ENCODE results near the gene LHFPL6.

The LHFPL6 gene

DNA sequence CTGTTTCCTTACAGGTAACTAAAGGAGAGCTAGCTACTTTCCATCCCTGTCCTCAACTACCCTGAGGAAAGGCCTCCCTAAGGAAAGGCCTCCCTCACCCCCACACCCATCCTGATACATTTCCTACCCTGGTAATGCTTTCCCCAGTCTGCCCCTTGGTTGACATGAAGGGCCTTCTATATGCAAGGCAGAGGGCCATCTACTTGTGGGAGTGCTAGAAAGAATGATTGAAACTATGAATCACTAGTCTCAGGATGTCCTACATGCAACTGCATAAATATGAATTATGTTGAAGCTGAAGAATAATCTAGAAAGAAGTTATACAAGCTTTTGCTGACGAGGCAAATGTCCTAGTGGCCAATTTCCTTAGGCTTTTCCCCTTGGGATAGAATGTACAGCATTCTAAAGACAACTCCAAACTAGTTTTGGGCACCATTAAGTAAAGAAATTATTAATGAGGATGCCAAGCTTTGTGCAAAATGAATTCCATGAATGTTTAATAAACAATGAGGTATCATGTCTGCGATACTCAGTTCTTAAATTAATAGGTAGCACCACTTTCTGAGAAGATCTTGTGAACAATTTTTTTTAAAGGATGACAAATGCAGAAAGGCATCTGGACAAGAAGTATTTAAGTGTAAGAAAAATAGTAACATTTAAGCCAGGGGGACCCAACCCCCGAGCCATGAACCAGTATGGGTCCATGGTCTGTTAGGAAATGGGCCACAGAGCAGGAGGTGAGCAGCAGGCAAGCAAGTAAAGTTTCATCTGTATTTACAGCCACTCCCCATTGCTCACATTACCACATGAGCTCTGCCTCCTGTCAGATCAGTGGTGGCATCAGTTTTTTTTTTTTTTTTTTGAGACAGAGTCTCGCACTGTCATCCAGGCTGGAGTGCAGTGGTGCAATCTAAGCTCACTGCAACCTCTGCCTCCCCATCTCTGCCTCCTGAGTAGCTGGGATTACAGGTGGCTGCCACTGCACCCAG is 223.0 kb downstream of the LHFPL6 start:
- no peak for DNase-seq

DNA sequence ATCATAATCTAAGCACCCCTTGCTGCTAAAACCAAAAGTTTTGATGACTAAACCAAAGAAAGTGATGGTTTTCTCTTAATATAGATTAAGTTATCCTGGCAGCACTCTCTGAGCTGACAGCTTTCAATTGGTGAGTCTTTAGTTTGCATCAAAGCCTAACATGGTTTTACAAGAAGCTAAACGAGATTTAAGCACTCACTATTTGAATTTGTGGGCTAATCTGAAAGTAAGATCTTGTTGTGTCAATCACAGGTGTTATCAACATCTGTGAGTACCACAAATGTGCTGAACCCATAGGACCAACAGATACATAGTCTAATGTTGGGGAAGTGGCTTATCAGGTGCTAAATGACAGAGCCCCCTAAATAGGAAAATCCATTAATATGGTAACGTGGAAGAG is 223.9 kb downstream of the LHFPL6 start:
- DNase-seq = no peak

DNA sequence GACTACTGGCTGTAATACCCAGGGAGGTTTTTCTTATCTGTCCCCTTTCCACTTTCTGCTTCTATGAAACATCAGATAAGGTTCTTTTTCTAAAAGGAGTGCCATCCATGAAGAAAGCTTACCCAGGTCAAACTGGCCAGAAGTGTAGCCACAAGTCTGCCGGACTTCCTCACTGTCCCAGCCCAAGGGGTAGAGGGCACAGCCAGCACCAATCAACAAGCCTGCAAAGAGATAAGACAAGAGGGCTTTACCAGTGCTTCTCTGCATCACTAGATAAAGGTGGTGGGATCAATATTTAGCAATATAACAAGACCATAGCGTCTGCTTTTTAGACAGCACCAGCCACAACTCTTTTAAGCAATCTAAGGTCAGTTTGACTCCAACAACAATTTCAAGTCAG is 224.7 kb downstream of the LHFPL6 start:
- DNase-seq = no peak

DNA sequence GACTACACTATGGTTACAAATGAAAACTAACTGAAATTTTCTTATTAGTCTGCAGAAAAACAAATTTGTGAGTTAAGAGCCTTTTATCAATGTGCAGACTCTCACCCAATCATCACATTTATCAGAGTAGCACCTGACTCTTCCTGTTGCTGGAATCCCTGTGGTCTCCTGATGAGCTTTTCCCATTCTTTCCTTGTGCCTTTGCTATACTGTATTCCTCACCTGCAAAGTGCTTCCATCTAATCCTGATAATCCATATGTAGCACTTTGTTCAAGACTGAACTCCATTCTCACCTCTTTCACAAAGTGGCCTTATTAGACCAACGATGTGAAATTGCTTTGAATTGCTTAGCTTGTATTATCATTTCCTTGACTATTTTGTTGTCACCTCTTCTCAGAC is 225.3 kb downstream of the LHFPL6 start:
- no peak for DNase-seq

DNA sequence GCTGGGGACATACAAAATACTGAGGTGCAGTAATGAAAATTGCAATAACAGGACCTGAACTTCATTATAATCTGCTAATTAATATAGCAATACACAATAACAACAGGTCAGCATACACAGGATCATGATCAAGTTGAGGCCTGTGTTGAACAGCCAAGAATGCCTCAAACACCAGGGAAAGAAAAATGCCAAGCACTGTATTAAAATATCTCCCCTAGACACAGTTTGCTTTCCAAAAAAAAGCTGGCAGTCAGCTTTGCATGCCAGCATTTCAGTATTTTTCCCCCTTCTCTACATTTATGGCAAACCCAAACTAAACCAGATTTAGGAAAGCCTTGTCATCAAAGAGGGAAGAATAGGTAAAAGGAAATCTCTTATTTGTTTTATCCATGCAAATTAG is 226.9 kb downstream of the LHFPL6 start:
- no peak for DNase-seq

DNA sequence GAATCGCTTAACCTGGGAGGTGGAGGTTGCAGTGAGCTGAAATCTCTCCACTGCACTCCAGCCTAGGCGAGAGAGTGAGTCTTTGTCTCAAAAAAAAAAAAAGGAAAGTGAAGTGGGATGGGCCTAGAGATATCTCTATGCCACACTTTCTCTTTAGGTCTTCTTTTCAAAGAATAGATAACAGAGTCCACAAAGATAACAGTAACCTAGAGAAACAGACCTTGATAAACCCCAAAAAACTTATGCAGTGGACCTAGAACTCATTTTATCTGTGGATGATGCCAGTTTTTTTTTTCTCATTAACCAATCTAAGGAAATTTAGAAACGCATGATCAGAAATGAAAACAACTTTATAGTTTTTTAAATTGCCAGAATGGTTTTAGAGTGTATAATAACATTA is 227.4 kb downstream of the LHFPL6 start:
- no peak for DNase-seq

DNA sequence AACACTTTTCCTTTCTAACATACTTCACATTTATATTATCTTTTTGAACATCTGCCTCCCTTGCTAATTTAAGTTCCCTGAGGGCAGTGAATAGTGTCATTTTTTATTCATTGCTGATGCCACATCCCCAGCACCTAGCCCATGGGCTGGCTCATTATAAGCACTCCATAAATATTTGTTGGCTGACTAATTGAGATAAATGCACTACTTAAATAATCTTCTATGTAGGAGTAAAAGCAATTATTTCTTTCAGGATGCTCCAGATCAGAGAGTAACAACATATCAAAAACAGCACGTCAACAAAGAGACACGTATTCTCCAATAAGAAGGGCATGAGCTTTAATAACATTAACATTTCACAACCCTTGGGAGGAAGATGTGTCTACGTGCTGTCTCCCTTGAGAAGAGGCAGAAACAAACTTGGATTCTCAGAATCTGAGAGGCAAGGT is 228.2 kb downstream of the LHFPL6 start:
- DNase-seq = no peak

DNA sequence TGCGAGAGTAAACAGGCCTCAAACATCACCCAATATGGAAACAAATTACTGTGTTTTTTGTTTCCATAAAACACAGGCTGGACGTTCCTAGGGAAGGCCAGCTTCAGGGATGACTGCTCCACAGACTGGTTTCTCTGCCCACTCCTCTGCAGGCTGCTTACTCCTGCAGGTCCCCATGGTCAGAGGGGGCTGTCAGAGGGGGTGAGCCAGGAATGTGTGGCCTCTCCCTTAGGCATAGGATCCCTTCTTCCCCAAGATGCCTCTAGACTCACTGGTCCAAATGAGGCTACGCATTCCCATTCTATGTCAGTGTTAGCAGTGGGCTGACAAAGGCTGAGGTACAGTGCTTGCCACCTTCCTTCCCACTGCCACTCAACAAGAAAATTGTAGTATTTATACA is 229.8 kb downstream of the LHFPL6 start:
- DNase-seq = no peak

DNA sequence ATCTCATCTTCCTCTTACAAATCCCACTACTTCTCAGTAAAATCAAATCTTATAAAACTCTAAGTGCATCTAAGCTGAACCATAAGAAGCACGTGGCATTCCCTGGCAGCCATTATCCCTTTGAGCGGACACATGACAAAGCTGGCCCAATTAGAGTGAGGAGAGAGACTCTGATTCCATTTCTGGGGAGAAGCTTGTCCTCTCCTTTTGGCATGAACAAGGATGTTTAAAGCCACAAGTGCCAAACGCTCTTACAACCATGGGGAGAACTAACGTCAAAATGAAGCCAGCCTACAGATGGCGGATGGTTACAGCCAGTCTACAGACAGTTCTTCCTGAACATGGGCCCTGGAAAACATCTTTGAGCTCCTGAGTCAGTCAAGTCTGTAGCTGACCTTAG is 231.3 kb downstream of the LHFPL6 start:
- no peak for DNase-seq

DNA sequence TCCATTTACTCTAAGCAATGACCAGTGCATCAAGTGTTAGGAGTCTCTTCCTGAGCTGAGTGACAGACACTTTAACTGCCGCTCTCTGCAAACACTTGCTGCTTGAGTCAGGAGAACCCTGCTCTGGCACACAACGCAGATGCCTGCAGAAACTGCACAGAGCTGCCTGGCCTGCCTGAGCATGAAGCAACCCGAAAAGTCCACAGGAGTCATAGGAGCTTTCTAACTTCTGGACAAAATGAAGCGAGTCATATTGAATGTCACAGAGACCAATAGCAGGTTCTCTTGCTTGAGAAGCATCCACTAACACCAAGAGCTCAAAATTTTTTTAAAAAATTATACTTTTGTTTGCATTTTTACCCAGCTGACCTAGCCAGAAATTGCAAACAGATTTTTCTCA is 232.4 kb downstream of the LHFPL6 start:
- no peak for DNase-seq

DNA sequence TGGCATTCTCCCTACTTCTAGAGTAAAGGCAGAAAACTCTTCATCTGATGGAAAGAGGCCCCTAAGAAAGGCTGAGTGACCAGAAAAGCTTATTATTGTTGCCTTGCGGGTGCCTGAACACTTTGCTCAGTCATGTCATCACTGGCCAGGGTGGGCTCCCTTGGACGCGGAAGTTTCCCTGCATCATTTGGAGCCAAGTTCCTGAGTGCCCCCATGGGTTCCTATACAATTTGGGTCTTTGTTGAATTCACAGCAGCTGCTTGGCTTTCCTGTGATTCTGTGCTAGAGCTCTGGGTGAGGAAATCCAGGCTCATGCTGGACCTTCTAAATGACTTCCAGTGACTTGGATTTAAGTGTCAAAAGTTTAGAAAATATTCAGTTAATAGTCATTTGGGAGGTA is 232.9 kb downstream of the LHFPL6 start:
- DNase-seq = no peak

DNA sequence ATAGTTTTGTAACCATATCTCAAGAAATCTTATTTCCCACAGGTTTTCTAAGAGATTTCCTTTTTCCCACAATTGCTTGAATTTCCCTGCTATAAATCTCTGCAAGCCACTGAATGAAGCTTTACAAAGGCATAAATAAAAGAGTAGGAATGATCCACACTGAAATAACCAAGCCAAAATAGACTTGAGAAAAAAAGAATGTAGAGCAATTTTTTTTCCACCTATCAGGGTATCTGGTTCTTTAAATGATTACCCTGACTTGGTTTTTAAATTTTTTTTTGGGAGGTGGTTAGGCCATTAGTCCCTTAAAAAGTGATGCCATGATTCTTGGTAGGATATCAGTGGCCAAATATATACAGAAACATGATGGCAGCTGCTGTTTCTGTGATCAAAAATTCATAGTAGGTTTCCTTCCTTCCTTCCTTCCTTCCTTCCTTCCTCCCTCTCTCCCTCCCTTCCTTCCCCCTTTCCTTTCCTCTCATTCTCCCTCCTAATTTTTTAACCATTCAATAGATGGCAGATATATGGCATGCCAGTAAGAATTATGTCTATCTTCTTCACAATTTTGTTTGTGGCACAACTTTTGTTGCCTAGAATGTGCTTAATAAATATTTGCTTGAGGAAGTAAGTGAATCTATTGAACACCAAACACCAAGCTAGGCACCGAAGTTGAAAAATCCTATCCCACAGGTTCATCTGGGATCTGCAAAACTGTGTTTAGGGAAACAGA is 233.7 kb downstream of the LHFPL6 start:
- DNase-seq = no peak

DNA sequence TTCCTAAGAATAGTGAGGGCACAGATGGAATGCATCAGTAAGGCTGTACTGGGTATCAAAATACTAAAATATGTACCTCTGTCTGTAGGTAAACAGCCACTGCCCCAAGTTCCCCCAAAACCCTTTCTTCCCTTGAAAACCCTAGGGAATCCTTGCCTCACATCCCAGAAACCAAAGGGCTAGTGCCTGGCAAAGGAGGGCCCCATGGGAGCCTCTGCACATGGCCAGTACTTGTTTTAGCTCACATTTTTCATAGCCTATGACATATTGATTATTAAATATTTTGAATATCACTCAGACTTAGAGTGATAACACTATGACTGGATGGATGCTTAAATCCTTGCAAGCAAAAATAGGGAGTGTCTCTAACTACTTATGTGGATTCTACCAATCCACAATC is 237.1 kb downstream of the LHFPL6 start:
- no peak for DNase-seq

DNA sequence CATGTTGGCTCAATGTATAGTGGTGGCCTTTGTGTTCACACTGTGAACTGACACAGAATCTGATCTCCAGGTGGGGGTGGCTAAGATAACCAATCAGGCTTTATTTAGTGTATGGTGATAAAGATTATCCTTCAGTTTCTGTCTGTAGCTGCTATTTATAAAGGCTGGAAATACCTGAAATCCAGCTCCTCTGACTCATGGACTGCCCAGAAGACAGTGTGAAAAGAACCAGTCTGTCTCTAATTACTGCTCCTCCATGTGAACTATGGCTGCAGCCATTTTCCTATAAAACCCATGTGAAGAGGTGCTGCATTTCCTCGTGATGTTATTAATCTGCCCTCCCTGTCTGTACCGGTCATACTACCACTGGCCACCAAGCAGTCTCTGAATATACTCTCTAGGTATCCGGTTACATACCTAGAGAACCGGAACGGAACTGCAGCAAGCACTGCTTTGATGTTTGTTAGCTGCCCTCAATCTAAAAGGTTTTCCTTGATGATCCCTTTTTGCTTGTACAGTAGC is 238.0 kb downstream of the LHFPL6 start:
- no peak for DNase-seq

DNA sequence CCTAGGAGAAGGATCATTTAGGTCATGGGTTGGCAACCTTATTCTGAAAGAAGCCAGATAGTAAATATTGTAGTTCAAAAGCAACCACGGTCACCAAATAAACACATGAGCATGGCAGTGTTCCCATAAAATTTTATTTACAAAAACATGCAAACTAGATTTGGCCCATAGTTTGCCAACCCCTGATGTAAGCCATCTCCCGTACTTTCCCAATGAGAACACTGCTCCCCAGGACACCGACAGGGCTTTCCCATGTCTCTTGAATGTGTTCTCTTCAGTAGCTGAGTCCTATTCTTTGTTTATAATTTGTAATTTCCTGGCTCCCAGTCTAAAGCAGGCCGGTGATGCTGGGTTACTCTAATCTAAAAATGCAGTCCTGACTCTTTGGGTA is 239.6 kb downstream of the LHFPL6 start:
- DNase-seq = no peak

DNA sequence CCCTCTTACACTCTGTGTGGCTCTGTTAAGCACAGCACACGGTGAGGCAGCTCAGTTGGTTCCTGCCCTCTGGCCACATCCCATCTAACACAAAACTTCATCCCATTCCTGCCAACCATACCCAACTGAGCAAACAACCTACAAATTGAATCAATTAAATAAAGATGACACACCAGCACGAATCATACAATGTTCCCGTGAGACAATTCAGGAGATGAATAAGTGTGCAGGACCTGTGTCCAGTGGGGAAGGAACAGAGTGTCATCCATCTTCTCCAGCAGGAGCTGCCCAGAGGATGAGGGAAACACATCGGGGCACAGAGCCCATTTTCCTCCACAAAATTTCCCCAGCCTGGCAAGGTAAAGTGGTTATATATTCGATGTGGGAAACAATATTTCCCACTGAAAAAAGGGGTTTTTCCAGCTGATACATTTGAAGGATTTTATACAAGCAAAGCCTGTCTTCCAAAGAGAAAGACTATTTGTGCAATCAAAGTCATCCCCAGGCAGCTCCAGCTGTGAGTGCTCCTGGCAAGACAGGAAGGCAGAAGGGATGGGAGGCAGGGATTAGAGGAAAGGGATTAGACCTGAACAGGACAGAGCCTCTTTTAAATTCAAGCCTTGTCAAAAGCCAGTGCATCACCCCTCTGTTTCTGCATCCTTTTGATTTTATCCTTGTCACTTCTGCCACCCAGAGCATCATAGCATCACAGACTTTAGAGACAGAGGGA is 240.2 kb downstream of the LHFPL6 start:
- no peak for DNase-seq

DNA sequence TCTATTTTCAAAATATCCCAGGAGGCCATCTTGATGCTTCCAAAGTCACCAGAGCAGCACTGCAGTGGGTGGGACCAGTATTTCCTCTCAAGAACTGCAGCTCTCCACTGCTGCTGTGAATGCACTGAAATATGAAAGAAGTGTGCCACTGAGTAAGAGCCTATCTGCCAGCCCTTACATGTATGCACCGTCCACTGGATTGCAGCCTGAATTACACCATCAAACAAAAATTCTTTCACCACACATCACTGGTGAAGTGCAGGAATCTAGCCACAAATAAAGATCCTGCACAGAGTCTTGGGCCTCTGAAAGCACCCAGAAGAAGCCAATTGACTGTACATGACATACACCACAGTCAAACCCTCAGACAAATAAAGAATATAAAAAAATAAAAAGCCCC is 249.0 kb downstream of the LHFPL6 start:
- DNase-seq = no peak

DNA sequence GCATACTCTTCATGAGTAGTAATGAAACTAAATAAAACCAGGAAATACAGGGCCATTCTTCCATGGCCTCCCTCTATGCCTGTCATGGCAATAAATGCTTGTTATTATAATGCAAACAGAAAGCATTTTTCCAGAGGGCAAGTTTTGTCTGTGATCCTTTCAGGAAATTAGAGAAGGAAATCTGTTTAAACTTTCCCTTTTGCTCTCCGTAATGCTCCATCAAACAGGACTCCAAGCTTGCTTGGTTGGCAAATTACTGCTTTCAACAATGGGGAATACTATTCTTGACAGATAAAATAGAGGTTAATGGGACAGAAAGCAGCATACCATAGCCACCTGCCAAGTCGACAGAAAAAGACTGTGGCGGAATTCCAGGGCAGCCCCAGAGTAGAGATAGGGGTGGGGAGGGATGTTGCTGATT is 252.5 kb downstream of the LHFPL6 start:
- no peak for DNase-seq

DNA sequence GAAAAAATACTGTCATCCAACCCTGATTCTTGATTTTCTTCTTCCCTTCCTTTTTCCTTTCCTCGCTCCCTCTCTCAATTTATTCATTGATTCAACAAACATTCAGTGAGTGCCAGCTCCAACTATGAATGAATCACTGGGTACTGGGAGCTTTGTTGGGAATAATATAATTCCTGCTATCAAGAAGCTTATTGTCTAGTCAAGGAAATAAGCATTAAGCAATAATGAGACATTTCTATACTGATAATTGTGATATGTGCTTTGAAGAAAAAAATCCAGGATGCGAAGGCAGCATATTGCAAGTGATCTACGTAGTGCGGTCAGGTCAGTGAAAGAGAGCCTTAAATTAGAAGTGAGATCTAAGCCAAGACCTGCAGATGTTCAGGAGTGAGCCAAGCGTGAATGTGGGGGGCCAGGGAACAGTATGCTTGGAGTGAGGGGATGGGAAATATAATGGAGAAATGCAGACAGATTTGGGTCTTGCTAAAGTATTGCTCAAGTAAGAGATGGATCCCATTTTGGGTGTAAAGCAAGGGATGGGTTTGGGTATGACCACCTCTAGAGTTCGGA is 253.5 kb downstream of the LHFPL6 start:
- no peak for DNase-seq

DNA sequence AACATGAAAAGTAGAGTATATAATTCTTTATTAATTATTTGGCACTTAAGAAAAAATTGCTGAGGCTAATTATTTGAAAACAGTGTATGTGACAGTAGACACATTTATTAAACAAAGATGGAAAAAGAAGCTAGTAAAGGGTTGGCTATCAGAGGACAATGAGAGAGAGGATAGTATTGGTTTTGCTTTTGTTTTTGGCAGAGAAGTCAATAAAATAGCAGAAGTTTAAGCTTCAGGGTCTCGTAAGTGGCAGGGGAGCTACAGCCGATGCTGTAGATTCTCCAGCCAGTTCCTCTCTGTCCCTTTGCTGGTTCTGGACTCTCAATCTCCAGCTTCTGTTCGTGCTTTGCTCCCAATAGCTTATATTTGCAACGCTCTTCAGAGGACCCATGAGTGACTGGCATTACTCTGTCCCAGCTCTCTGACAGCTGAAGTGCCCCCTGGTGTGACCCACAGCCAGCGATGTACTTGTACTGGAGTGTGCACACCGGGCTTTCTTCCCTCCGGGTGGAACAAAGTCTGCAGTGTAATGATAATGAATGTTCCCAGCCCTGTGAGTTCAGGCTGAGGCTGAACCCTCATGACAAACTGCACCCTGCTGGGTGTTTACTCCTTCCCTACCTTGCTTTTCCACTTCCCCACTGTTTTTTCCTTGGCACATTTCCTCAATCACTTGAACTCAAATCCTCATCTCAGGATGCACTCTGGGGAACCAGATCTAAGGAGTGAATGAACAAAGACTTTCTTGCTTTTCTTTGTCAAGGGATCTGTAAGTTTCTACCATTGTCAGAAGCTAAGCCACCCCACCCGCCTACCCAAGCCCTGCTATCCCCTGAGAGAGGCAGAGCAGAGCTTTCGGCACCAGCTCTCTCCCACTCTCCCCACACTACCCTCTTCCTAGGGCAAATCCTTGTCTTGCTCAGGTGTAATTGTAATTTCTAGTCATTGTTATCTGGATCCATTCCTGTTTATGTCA is 254.8 kb downstream of the LHFPL6 start:
- DNase-seq = no peak

DNA sequence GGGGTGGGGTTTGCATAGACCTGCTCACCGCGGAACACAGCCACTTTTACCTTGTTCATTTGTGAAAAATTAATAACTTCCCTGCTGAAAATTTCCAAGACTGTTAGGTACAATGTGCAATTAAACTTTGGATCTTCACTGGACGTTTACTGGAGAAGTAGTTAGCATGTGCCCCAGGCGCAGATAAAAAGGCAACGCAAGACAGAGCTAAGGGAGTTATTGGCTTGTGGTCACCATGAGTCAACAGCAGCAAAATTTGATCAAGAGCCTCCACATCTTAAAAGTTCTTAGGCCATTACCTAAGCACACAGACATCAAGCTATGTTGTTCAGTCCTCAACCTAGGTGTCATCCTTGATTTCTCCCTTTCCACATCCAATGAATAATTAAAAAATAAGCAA is 257.0 kb downstream of the LHFPL6 start:
- no peak for DNase-seq

DNA sequence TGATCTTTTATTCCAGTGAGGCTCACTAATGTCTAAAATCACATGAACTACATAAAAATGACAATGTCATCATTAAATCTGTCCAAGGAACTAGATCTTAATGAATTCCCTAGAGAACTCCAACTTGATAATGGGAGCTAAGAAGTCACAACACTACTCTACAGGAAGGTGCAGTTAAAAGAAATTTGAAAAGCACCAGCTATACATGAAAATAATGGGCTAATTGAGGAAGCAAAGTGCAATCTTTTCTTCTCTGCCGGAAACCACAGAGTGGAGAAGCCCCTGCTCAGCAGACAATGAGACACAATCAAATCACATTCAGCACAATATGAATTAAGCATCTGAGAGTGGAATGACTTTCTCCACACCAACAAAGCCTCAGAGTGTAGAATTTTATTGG is 261.7 kb downstream of the LHFPL6 start:
- DNase-seq = no peak

Measured in GDM1 (cell line).